CD4-positive, alpha-beta T cell treated with Interleukin-17A for 1 hour (primary cell): ENCODE results near the gene VSTM5.

Experiments used
- DNase-seq: peaks from one replicate; pipeline ENCODE4 v3.0.0-alpha.2; 2020

The VSTM5 gene

DNA sequence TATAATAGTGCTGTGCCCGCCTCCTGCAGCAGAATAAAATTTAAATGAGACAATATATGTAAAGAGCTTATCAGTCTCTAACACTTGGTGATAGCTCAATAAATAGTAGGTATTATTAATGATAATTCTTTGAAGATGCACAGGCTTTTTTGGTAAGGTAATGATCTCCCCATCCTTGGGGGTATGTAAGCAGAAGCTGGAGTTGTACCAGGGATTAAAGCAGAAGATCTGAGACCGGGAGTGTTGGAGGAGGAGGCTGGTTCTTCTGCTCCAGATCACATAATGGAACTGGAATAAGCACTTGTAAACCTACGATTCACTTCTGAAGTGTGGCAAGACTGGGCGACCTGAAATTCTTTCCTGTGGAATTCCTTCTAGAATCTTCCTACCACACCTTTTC lies 8.4 kb downstream of the VSTM5 start:
- DNase-seq, result no peak

- no peak for DNase-seq
These were observed 9.0 kb downstream of the VSTM5 start for GRCh38 chr11:93841446-93841845.

DNA sequence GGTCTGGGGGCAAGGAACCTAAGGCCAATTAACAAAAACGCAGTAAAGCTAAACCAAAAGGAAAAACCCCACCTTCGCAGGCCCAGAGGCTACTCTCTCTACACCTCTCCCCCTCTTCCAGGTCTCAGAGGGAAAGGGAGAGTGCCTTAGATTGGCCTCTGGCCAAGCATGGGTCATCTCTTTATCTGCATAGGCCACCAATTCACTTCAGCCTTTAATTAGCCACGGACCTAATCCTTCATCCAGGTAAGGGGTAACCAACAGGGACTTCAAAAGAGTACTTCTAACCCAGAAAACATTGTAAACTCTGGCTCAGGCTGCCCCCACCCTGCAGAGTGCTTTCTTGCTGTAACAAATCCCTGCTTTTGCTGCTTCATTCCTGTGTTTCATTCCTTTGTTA lies 9.4 kb downstream of the VSTM5 start:
- DNase-seq, result no peak

DNA sequence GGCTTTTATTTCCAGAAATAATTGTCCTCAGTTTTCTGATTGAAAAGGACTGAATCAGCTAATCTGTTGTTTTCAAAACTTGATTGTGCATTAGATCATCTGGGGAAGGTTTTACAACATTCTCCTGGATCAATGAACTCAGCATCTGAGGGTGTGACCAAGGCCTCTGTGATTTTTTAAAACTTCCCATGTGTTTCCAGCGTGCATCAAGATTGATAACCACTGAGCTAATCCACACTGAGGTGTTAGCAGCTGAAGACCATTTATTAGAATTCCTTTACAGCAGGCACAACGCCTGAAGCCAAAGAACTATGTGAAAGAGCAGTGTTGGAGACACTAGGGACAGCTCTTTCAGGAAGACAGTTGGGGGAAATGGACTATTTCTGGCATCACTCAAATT lies 10.2 kb downstream of the VSTM5 start:
- DNase-seq, result no peak

DNA sequence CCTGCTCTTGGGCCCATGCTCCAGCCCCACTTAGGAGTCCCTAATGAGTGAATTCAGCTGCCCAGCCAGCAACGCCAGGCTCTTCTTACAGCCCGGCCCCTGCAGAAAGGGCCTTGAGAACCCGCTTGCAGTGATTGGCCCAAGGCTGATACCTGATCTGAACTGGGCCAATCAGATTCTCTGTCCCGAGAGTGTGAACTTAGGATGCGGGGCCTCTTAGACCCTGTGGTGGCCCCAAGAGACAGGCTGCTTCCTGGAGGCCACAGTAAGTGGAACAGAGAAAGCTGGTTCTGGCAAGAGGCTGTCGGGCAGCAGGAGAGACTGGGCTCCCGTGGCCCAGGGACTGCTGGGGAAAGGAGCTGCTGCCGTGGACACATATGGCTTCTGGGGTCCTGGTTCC lies 11.5 kb downstream of the VSTM5 start:
- no peak for DNase-seq

DNA sequence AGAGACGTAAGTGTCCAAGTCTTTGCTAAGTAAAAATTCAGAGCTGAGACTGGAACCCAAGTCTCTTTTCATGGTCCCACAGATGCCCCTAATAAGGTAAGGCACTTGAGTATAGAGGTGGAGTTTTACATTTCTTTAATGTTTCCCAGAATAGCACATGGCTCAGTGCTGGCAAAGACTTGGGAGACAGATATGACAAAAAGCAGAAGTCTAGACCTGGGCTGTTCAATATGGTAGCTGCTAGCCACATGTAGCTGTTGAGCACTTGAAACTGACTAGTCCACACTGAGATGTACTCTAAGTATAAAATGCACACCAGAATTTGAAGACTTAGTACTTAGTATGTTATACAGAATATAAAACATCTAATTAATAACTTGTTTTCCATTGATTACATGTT lies 17.6 kb downstream of the VSTM5 start:
- DNase-seq, result no peak

GRCh38 chr11:93831343-93832127 lies 18.9 kb downstream of the VSTM5 start:
- no peak for DNase-seq

DNA sequence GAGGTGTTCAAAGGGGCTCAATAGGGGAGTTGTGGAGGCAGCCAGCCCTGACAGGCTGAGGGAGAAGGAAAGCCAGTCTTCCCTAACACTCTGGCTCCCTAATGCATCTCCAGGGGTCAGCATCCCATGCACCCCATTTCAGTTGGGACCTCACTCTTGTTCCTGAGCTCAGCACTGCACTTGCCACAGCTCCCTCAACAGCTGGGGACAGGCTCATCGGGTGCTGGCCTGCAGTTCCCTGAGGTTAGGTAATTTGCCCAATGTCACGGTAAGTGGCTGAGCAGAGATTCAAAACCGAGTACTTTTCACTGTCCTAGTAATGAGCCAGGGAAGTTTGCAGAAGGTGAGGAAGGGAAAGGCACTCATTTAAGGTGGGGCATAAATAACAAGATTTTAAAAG lies 20.8 kb downstream of the VSTM5 start:
- DNase-seq, result no peak

GRCh38 chr11:93827363-93827762 lies 23.1 kb downstream of the VSTM5 start:
- DNase-seq, result no peak

DNA sequence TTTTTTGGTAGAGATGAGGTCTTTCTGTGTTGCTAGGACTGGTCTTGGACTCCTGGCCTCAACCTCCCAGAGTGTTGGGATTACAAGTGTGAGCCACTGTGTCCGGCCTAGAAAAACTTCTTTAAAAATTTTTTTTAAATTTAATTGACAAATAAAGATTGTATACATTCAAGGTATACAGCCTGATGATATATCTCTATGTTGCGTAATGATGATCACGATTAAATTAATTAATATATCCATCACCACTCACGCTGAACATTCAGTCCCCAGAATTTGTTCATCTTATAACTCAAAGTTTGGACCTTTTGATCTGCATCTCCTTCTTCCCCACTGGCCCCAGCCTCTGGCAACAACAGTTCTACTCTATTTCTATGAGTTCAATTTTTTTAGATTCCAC lies 27.2 kb downstream of the VSTM5 start:
- DNase-seq, result no peak

- DNase-seq, result no peak
These were observed 28.1 kb downstream of the VSTM5 start for GRCh38 chr11:93822359-93822758.

DNA sequence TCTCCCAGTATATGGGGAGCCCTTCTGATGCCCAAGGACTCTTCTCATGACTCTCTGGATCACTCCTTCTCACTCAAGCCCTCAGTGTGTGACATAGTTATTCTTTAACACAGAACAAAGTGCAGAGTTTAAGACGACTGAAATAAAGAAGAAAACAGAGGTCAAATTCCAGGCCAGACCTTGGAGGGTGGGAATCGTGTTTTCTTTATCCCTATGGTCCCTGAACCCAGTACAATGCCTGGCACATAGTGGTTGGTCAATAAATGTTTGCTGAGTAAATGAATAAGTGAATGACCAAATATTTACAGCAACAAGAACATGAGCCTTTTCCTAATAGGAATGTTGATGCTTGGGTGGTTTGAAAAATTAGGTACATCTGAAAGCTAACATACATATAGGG lies 28.8 kb downstream of the VSTM5 start:
- DNase-seq, result no peak

- DNase-seq, result no peak
These were observed 29.6 kb downstream of the VSTM5 start for GRCh38 chr11:93820847-93821246.

DNA sequence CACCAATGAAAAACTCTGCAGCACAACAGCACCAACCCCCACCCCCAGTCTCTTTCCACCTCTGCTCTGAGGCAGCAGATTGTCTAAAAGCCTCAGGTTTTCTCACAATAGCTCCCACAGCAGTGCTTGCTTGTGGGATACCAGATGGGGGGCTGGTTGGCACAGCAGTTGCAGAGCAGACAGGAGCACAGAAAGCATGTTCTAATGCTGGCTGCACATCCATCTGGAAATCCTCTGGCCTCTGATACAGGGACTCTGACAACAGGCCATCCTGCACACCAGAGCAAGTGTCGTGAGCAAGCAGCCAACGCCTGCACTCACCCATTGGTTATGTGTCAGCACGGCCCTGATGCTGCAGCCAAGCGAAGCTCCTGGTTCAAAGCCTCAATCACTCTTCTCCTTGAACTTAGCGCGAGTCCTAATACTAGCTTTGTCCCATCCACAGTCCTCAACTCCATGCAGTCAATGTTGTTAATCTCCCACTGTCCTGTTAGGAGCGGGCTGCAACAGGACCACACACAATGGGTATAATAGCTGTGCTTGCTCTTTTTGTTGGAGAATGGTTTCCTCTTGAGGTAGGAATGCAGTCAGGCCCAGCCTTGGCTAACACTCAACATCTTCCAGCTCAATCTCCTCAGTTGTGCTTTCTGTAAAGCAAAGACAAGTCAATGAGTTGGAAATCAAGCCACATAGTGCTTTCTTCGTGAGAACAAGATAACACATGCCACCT lies 30.3 kb downstream of the VSTM5 start:
- DNase-seq, result no peak

GRCh38 chr11:93817426-93818348 lies 32.7 kb downstream of the VSTM5 start:
- no peak for DNase-seq

GRCh38 chr11:93814966-93815633 lies 35.3 kb downstream of the VSTM5 start:
- no peak for DNase-seq

- DNase-seq, result no peak
These were observed 36.4 kb downstream of the VSTM5 start for GRCh38 chr11:93813974-93814373.

- no peak for DNase-seq
These were observed 42.4 kb downstream of the VSTM5 start for GRCh38 chr11:93807980-93808379.

DNA sequence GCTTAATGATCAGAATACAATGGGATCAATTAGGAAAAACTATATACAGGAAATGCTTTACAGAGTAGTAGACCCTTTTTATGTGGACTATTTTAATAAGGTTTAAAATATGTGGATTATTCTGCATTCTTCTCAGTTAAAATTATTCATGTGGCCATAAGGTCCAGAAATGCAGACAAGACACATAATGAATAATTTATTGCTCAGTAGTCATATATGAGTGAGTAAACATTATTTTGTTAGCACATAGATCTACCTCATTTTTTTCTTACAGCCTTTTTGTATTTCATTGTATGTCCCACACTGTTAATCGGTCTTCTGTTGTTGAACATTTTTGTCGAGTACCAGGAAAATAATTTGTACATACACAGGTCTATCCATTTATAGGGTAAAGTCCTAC lies 45.5 kb downstream of the VSTM5 start:
- no peak for DNase-seq

DNA sequence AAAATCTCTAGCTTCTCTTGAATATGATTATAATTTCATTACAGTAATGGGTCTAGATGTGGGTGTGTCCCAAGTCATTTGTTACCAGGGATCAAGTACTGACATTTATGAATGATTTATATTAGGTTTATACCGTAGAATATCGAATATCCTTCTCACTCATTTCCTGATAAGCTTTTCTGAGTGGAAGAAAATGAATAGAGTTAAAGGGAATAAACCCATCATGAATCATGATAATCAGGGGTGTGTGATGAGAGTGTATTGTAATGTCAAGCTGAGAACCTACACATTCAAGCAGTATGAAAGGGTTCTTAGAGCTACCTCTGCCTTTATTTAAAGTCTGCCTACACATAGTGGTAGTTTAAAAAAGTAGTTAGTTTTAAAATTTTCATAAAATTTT lies 49.1 kb downstream of the VSTM5 start:
- DNase-seq, result no peak

DNA sequence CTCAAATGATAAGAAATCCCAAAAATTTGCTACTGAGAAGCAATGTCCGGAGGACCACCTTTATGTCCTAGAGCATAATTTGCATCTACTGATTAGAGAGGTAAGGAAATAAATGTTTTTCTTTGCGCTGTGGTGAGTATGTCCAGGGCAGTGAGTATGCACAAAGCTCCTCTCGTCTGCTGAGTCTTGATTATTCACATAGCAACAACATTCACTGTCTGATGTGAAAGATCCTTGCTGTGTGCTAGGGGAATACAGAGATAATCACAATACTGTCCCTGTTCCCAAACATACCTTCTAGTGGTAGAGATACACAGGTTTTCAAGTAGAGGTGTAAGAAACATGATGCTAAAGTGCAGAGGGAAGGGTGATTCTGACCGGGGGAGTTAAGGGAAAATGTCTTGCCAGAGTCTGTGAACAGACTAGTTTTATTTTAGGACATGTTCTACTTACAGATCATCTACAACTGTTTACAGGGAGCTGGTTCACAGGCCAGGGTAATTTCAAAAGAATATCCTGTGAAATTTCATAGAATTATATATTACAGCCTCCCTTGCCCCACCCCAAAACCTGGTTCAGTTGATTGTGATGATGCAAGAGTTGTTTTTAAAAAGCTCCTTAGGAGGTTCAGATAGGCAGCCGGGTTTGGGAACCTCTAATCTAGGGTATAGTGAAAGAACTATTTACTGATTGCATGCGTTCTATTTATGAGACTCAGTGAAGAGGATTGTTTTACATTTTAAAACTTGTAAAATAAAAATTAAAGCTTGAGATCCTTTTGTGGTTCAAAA lies 53.8 kb downstream of the VSTM5 start:
- DNase-seq, result no peak

DNA sequence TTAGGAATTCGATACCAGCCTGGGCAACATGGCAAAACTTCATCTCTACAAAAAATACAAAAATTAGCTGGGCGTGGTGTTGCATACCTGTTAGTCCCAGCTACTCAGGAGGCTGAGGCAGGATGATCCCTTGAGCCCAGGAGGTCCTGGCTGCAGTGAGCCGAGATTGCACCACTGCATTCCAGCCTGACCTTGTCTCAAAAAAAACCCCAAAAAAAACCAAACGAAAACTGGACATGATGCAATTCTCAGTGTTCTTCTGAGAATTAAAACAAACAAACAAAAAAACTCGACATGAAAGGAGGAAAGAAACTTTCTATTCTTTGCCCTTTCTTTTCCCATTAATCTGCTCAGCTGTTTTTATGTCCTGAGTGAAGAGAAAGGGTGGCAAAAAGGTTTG lies 58.9 kb downstream of the VSTM5 start:
- no peak for DNase-seq
